BJ (cell line): Measurements from ENCODE around the gene SMS. TPM values are rescaled to one million over a fixed set of nuclear protein-coding genes. Genes with fewer than 3 reads are reported as not detected.

Experiments used
- CTCF ChIA-PET: fragments of 350-600 bp; formaldehyde crosslinking; extraction: SDS; loops from one replicate; lab custom pipeline; 2021; ENCODE audit warnings: antibody characterized with exemption, inconsistent platforms; lab: Yijun Ruan, JAX
- POLR2A ChIA-PET: fragments of 300-600 bp; sonication (Branson Sonifier 250); formaldehyde crosslinking; extraction: SDS; loops from one replicate; lab custom pipeline; 2021; ENCODE audit warnings: antibody characterized with exemption; lab: Charles Lee
- DNase-seq: peaks from one replicate; pipeline ENCODE4 v3.0.0-alpha.2; 2011; ENCODE audit warnings: low read depth
- H3K27me3 ChIP-seq: 2 replicates; pipeline ENCODE4 v1.6.0; 2011; ENCODE audit warnings: low read length; ENCODE audit not compliant: control insufficient read depth, insufficient read depth
- H3K36me3 ChIP-seq: 2 replicates; pipeline ENCODE4 v1.5.1; 2011; ENCODE audit warnings: low read length; ENCODE audit not compliant: control insufficient read depth, insufficient read depth
- H3K4me3 ChIP-seq: 2 replicates; pipeline ENCODE4 v1.5.1; 2011; ENCODE audit warnings: low read depth, mild to moderate bottlenecking, control low read depth, low read length
- polyA plus RNA-seq: library from polyadenylated mRNA; depleted of rRNA; stranded (reverse); fragments of >200 nt; gene quantifications from 2 replicates; pipeline ENCODE4 v1.2.3, GENCODE V29; 2011
- TF ChIP-seq, protein P1 (sequence below): IDR thresholded peaks from 2 replicates; pipeline ENCODE4 v1.5.1; 2011; ENCODE audit warnings: low read depth, mild to moderate bottlenecking, control low read depth, inconsistent platforms, low read length, moderate library complexity; ENCODE audit not compliant: insufficient read depth

The SMS gene
- polyA plus RNA-seq, 1 experiment = 26.0 TPM

- Histone ChIP-seq H3K27me3 (no peaks in the 10 kb centered on the region), H3K4me3 (no peak overlapping the region), H3K36me3 (no peaks in the 10 kb centered on the region)
- ChIA-PET CTCF (interaction anchor here (0.9 to 1.0 kb wide), 2 partner anchors 12 to 46 kb away, joined by 3 to 4 read pairs; no protein-coding TSS in a partner anchor), POLR2A (no interaction called here)
- TF ChIP-seq, protein P1, sequence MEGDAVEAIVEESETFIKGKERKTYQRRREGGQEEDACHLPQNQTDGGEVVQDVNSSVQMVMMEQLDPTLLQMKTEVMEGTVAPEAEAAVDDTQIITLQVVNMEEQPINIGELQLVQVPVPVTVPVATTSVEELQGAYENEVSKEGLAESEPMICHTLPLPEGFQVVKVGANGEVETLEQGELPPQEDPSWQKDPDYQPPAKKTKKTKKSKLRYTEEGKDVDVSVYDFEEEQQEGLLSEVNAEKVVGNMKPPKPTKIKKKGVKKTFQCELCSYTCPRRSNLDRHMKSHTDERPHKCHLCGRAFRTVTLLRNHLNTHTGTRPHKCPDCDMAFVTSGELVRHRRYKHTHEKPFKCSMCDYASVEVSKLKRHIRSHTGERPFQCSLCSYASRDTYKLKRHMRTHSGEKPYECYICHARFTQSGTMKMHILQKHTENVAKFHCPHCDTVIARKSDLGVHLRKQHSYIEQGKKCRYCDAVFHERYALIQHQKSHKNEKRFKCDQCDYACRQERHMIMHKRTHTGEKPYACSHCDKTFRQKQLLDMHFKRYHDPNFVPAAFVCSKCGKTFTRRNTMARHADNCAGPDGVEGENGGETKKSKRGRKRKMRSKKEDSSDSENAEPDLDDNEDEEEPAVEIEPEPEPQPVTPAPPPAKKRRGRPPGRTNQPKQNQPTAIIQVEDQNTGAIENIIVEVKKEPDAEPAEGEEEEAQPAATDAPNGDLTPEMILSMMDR = no peak
- no peak for DNase-seq
These were observed 56.5 kb downstream of the SMS start for GRCh38 chrX:21996872-21997455.

- Histone ChIP-seq H3K27me3 (no peaks in the 10 kb centered on the region), H3K36me3 (no peaks in the 10 kb centered on the region), H3K4me3 (no peak overlapping the region)
- TF ChIP-seq, protein P1 = no peak
- DNase-seq = no peak
- ChIA-PET POLR2A (no interaction called here), CTCF (interaction anchor here (0.9 kb wide), 1 partner anchor 13 kb away, joined by 4 read pairs; no protein-coding TSS in a partner anchor)
These were observed 57.5 kb downstream of the SMS start for GRCh38 chrX:21998037-21998436.

DNA sequence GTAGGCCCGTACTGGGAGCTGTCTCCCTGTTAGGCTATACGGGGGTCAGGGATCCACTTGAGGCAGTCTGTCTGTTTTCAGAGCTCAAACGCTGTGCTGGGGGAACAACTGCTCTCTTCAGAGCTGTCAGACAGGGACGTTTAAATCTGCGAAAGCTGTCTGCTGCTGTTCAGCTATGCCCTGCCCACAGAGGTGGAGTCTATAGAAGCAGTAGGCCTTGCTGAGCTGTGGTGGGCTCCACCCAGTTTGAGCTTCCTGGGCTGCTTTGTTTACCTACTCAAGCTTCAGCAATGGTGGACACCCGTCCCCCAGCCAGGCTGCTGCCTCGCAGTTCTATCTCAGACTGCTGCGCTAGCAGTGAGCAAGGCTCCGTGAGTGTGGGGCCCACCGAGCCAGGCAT lies 64.4 kb downstream of the SMS start:
- DNase-seq = no peak
- TF ChIP-seq, protein P1 = no peak
- POLR2A ChIA-PET = no interaction called here
- CTCF ChIA-PET = no interaction called here
- Histone ChIP-seq H3K4me3 (no peak overlapping the region), H3K36me3 (no peaks in the 10 kb centered on the region), H3K27me3 (no peaks in the 10 kb centered on the region)

DNA sequence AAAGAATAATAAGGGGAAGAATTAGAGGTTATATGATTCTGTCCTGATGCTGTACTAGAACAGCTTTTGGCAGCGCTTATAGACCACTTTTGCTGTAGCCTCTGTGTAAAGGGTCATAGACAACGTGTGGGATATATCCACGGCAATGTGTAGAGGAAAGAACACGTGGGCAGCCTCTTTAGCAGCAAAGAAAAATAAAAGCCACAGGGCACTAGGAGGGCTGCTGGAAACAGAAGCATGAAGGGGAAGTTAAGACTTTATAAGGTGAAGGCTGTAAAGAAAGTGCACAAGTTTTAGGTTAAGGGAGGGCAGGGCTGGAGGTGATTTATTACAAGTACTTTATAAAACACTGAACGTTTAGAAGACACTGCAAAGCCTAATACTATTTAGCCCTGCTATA lies 71.5 kb downstream of the SMS start:
- CTCF ChIA-PET = no interaction called here

GRCh38 chrX:22012931-22013330 lies 72.4 kb downstream of the SMS start:
- CTCF ChIA-PET = no interaction called here
- no peak for DNase-seq
- TF ChIP-seq, protein P1 = no peak
- Histone ChIP-seq H3K36me3 (no peaks in the 10 kb centered on the region), H3K27me3 (no peaks in the 10 kb centered on the region), H3K4me3 (no peak overlapping the region)
- POLR2A ChIA-PET = no interaction called here

More for the DNA sequence above, 71.5 kb downstream of the SMS start:
- no peaks in the 10 kb centered on the region for H3K27me3 ChIP-seq
- POLR2A ChIA-PET = no interaction called here
- TF ChIP-seq, protein P1 = no peak
- no peaks in the 10 kb centered on the region for H3K36me3 ChIP-seq
- no peak for DNase-seq
- H3K4me3 ChIP-seq = no peak overlapping the region
